22Rv1 (cell line): ENCODE data around the gene ZNF724.
"Not testable (repeated sequence)": the region's sequence is repeated elsewhere in the genome, so short reads cannot be mapped to it uniquely, and the experiment has no call there.

Experiments used
- H3K27ac ChIP-seq: fragments of 450-650 bp; 2 replicates; pipeline ENCODE4 v1.5.1; 2017
- CTCF ChIP-seq: fragments of 450-650 bp; IDR thresholded peaks from 2 replicates; pipeline ENCODE4 v1.5.1; 2017; ENCODE audit warnings: mild to moderate bottlenecking
- ZFX ChIP-seq: fragments of 450-650 bp; IDR thresholded peaks from 2 replicates; pipeline ENCODE4 v1.6.1; 2017; ENCODE audit warnings: antibody characterized with exemption, borderline replicate concordance

Gene ZNF724

GRCh38 chr19:23281663-23282276 is 31.6 kb upstream of the ZNF724 start:
- no peak overlapping the region for H3K27ac ChIP-seq
- TF ChIP-seq ZFX (no peak), CTCF (no peak)

- not testable (repeated sequence) for H3K27ac ChIP-seq
Observed at GRCh38 chr19:23278118-23278517, 27.9 kb upstream of the ZNF724 start.

DNA sequence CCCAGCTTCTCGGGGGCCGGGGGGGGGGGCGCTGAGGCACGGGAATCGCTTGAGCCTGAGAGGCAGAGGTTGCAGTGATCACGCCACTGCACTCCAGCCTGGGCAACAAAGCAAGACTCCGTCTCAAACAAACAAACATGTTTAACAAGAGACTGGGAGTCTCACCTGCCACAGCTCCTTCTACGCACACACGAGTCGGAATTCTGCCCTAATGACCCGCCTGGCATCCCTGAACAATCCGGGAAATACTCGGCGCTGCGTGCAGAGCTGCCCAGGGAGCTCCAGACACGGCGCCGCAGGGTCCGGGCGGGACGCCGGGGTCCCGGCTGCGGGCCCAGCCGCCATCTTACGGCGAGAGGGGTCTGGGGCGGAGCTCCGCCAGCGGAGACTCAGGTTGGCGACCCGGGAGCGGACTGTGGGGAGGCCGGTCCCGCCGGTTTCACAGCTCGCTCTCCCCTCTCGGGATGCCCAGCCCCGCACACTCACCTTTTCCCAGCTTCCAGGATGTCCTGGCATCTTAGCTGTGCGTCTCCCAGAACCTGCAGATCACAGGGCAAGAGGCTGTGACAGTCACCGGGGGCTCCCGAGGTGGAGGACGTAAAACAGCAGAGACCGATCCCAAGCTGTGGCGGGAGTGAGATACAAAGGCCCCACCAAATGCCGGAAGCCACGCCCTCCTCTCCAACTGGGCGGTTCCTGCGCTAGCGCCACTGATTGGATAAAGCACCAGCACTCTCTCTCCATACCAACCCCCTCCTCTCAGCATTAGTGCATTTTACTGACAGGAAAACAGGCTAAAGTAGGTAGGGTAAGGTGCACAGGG is 23.6 kb upstream of the ZNF724 start:
- peak overlapping the region; percentile 82 for H3K27ac ChIP-seq
- no peak for TF ChIP-seq CTCF
- TF ChIP-seq ZFX: no peak

DNA sequence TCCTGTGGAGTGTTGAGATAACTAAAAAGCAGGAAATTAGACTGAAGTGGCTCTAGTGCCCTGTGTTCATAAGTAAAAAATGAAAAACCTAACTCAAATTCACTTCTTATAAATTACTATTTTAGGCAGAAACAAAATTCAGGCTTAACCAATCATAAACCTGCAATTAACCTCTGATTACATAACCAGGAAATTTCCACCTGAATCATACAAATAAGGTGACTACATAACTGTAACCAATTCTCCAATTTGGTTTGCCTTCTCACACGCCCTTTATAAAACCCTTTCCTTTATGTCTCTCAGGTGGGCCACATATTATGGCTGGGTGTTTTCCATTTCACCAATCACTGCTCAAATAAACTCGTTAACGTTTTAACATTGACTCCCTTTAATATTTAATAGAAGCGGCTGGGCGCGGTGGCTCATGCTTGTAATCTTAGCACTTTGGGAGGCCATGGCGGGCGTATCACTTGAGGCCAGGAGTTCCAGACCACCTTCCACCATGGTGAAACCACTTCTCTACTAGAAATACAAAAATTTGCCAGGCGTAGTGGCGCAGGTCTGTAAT is 22.9 kb upstream of the ZNF724 start:
- H3K27ac ChIP-seq: peak overlapping the region; percentile 82
- TF ChIP-seq ZFX (no peak), CTCF (no peak)

- TF ChIP-seq ZFX (no peak), CTCF (no peak)
- no peak overlapping the region for H3K27ac ChIP-seq
Observed at GRCh38 chr19:23263870-23264590, 13.8 kb upstream of the ZNF724 start.

- no peak for TF ChIP-seq ZFX
- TF ChIP-seq CTCF: no peak
- H3K27ac ChIP-seq: no peak overlapping the region
Observed at GRCh38 chr19:23263396-23263795, 13.2 kb upstream of the ZNF724 start.

GRCh38 chr19:23262920-23263319 is 12.7 kb upstream of the ZNF724 start:
- no peak overlapping the region for H3K27ac ChIP-seq
- no peak for TF ChIP-seq CTCF
- no peak for TF ChIP-seq ZFX
